HCT116 (cell line): ENCODE results near the gene CENPV. TPM values are rescaled to one million over a fixed set of nuclear protein-coding genes. Genes with fewer than 3 reads are reported as not detected.

Experiments used
- ATAC-seq: fragments of 200-7000 bp; cut with Tn5 transposase; 2 replicates; pipeline ENCODE4 v1.9.1; 2020; ENCODE audit warnings: mild to moderate bottlenecking, moderate library complexity
- BruUV-seq: library from RNA; stranded (reverse); fragments of 400-500 nt; replicated peaks from 2 replicates; lab custom pipeline; 2021; lab: Mats Ljungman, UMichigan
- CTCF ChIA-PET: fragments of 300-600 bp; sonication (Branson Sonifier 250); formaldehyde crosslinking; loops from one replicate; lab custom pipeline; 2021; ENCODE audit warnings: antibody characterized with exemption; lab: Charles Lee
- POLR2A ChIA-PET: fragments of 300-600, 350-600 bp; sonication (Branson Sonifier 250); formaldehyde crosslinking; loops from one replicate; lab custom pipeline; 2021; ENCODE audit warnings: antibody characterized with exemption; lab: Charles Lee
- RAD21 ChIA-PET, 2 experiments: fragments of 300-600 bp; sonication (Branson Sonifier 250); formaldehyde crosslinking; loops; one replicate each; lab custom pipeline; 2023; ENCODE audit warnings: low total read pairs in 2 of 2; ENCODE audit not compliant: uncharacterized antibody in 2 of 2, unreplicated experiment in 2 of 2, low non-redundant PET in 1 of 2; lab: Charles Lee
- DNase-seq: peaks from one replicate; pipeline ENCODE4 v3.0.0-alpha.2; 2010; ENCODE audit warnings: low read depth, low spot score
- H2AFZ ChIP-seq: fragments of 200-600 bp; shearing (Covaris generic), sonication (generic); 2 replicates; pipeline ENCODE4 v1.6.1; 2017; ENCODE audit warnings: low read depth, mixed run types, mixed read lengths, antibody characterized with exemption, low read length; ENCODE audit not compliant: poor library complexity, severe bottlenecking
- H3K27ac ChIP-seq: 2 replicates; pipeline ENCODE4 v1.5.1; 2012; ENCODE audit warnings: low read depth, low read length
- H3K27me3 ChIP-seq: fragments of 200-600 bp; sonication (generic); 2 replicates; pipeline ENCODE4 v1.6.1; 2016; ENCODE audit warnings: mixed run types, low read length, mixed read lengths; ENCODE audit not compliant: insufficient read depth
- H3K36me3 ChIP-seq, 2 experiments: fragments of 200-500 bp in 1 of 2; fragments of 200-600 bp in 1 of 2; sonication (Bioruptor generic) in 1 of 2; sonication (generic) in 1 of 2; 2 replicates each; pipeline versions ENCODE4 v1.5.1 to v1.6.1; 2014 to 2016; ENCODE audit warnings: low read length in 2 of 2, inconsistent platforms in 1 of 2, mixed read lengths in 1 of 2, mixed run types in 1 of 2; ENCODE audit not compliant: insufficient read depth in 2 of 2, control insufficient read depth in 1 of 2
- H3K4me1 ChIP-seq, 2 experiments: fragments of 200-600 bp in 1 of 2; sonication (generic) in 1 of 2; 2 replicates each; pipeline versions ENCODE4 v1.5.1 to v1.6.1; 2012 to 2017; ENCODE audit warnings: low read length in 2 of 2, inconsistent platforms in 1 of 2, mild to moderate bottlenecking in 1 of 2, mixed read lengths in 1 of 2, mixed run types in 1 of 2, moderate library complexity in 1 of 2; ENCODE audit not compliant: insufficient read depth in 2 of 2, control insufficient read depth in 1 of 2
- H3K4me2 ChIP-seq: fragments of 200-600 bp; sonication (generic); 2 replicates; pipeline ENCODE4 v1.6.1; 2017; ENCODE audit warnings: mixed run types, low read length, mixed read lengths
- H3K4me3 ChIP-seq, 2 experiments: fragments of 200-600 bp in 1 of 2; sonication (generic) in 1 of 2; replicated peaks in 1 of 2; 2 replicates each; pipeline ENCODE4 v1.5.1; 2011 to 2016; ENCODE audit warnings: low read length in 2 of 2, control low read depth in 1 of 2, low read depth in 1 of 2, mild to moderate bottlenecking in 1 of 2, mixed read lengths in 1 of 2, mixed run types in 1 of 2
- H3K79me2 ChIP-seq: fragments of 200-600 bp; sonication (generic); 2 replicates; pipeline ENCODE4 v1.6.1; 2017; ENCODE audit warnings: mild to moderate bottlenecking, mixed run types, low read length, moderate library complexity, mixed read lengths; ENCODE audit not compliant: insufficient read depth
- H3K9ac ChIP-seq: fragments of 200-600 bp; sonication (generic); 2 replicates; pipeline ENCODE4 v1.6.1; 2016; ENCODE audit warnings: low read length, mixed read lengths
- H3K9me2 ChIP-seq: fragments of 200-600 bp; sonication (generic), shearing (Covaris generic); 2 replicates; pipeline ENCODE4 v1.6.1; 2017; ENCODE audit warnings: mixed run types, mild to moderate bottlenecking, moderate library complexity; ENCODE audit not compliant: insufficient read depth
- H3K9me3 ChIP-seq, 2 experiments: fragments of 200-500 bp in 1 of 2; fragments of 200-600 bp in 1 of 2; sonication (Bioruptor generic) in 1 of 2; sonication (generic) in 1 of 2; 2 replicates each; pipeline ENCODE4 v1.6.1; 2014 to 2017; ENCODE audit warnings: low read length in 2 of 2, mixed read lengths in 2 of 2, inconsistent platforms in 1 of 2, low read depth in 1 of 2, mild to moderate bottlenecking in 1 of 2, mixed run types in 1 of 2, moderate library complexity in 1 of 2; ENCODE audit not compliant: control insufficient read depth in 1 of 2, insufficient read depth in 1 of 2
- H4K20me1 ChIP-seq: fragments of 200-600 bp; sonication (generic), shearing (Covaris generic); 2 replicates; pipeline ENCODE4 v1.6.1; 2017; ENCODE audit warnings: mixed run types, mild to moderate bottlenecking, moderate library complexity; ENCODE audit not compliant: insufficient read depth
- CTCF ChIP-seq, 3 experiments: fragments of 200-600 bp in 1 of 3; sonication (generic) in 1 of 3; IDR thresholded peaks in 2 of 3; conservative IDR thresholded peaks in 1 of 3; 2 replicates each; pipeline ENCODE4 v1.5.1; 2012 to 2017; ENCODE audit warnings: low read depth in 2 of 3, low read length in 2 of 3, antibody characterized with exemption in 1 of 3, borderline replicate concordance in 1 of 3, control low read depth in 1 of 3, mild to moderate bottlenecking in 1 of 3, mixed read lengths in 1 of 3, mixed run types in 1 of 3, moderate library complexity in 1 of 3; ENCODE audit not compliant: insufficient read depth in 1 of 3
- ELF1 ChIP-seq: IDR thresholded peaks from 2 replicates; pipeline ENCODE4 v1.6.1; 2012; ENCODE audit warnings: low read depth, borderline replicate concordance
- FOSL1 ChIP-seq: IDR thresholded peaks from 2 replicates; pipeline ENCODE4 v1.6.1; 2012; ENCODE audit warnings: low read depth
- JUND ChIP-seq: IDR thresholded peaks from 2 replicates; pipeline ENCODE4 v1.6.1; 2012
- MAX ChIP-seq: IDR thresholded peaks from 2 replicates; pipeline ENCODE4 v1.6.1; 2012
- POLR2AphosphoS5 ChIP-seq: IDR thresholded peaks from 2 replicates; pipeline ENCODE4 v1.6.1; 2011; ENCODE audit warnings: mild to moderate bottlenecking, low read depth, low read length, moderate library complexity
- SP1 ChIP-seq: IDR thresholded peaks from 2 replicates; pipeline ENCODE4 v1.6.1; 2012; ENCODE audit warnings: low read depth
- ZNF274 ChIP-seq: fragments of 200-500 bp; sonication (Bioruptor generic); IDR thresholded peaks from 2 replicates; pipeline ENCODE4 v1.6.1; 2014; ENCODE audit warnings: mild to moderate bottlenecking, low read depth, low read length, inconsistent platforms
- intact Hi-C: fragments of 100-400 bp; cut with micrococcal nuclease; formaldehyde crosslinking; loops from 2 replicates; pipeline ENCODE4 v1.10.0; 2022
- total RNA-seq: library from RNA; stranded (reverse); gene quantifications from one replicate; pipeline ENCODE4 v1.2.1, GENCODE V29; 2021; ENCODE audit not compliant: unreplicated experiment

Gene CENPV
- total RNA-seq, 1 experiment from 2014 or later = 84.7 TPM

- RAD21 ChIA-PET = no interaction called here
Measured at GRCh38 chr17:16314189-16314588, 39.1 kb downstream of the CENPV start.

More at GRCh38 chr17:16314189-16314588, 39.1 kb downstream of the CENPV start:
- H3K36me3 ChIP-seq = no peaks in the 10 kb centered on the region
- no TSS peak for BruUV-seq
- no peak overlapping the region for H2AFZ ChIP-seq
- no peaks in the 10 kb centered on the region for H3K9me3 ChIP-seq
- H3K27ac ChIP-seq = no peak overlapping the region
- intact Hi-C loops = no loop called here
- POLR2A ChIA-PET = no interaction called here
- H3K9ac ChIP-seq = no peak overlapping the region
- DNase-seq = no peak
- H3K79me2 ChIP-seq = no peaks in the 10 kb centered on the region
- no peaks in the 10 kb centered on the region for H3K4me1 ChIP-seq
- H3K4me2 ChIP-seq = no peak overlapping the region
- no peak for ATAC-seq
- H3K9me2 ChIP-seq = no peaks in the 10 kb centered on the region
- CTCF ChIA-PET = no interaction called here
- no peaks in the 10 kb centered on the region for H4K20me1 ChIP-seq
- H3K4me3 ChIP-seq = no peak overlapping the region
- TF ChIP-seq ZNF274 (no peak), POLR2AphosphoS5 (no peak), MAX (no peak), SP1 (no peak), FOSL1 (no peak), ELF1 (no peak), JUND (no peak), CTCF (IDR thresholded peaks at IDR 0.05 in 2 of 3, conservative IDR thresholded peaks at IDR 0.05 in 1 of 3; ENCODE audit: borderline replicate concordance in 1 of 3, insufficient read depth in 1 of 3, low read depth in 2 of 3, low read length in 2 of 3) (no peak)
- no peaks in the 10 kb centered on the region for H3K27me3 ChIP-seq
